ENCODE data around the gene LONP2.

Gene LONP2

GRCh38 chr16:48383009-48383876 is 139.1 kb downstream of the LONP2 start:
- H3K4me3 ChIP-seq (ENCODE audit: low read depth, low read length), result peak overlapping the region; percentile 72
- no peak for TF ChIP-seq CTCF (IDR thresholded peaks at IDR 0.05; ENCODE audit: low read depth, low read length)

GRCh38 chr16:48383877-48384519 is 139.9 kb downstream of the LONP2 start:
- TF ChIP-seq CTCF (IDR thresholded peaks at IDR 0.05; ENCODE audit: low read depth, low read length), result no peak
- peak overlapping the region; percentile 72 for H3K4me3 ChIP-seq (ENCODE audit: low read depth, low read length)

- TF ChIP-seq CTCF (IDR thresholded peaks at IDR 0.05; ENCODE audit: low read depth, low read length), result no peak
- peak overlapping the region; percentile 72 for H3K4me3 ChIP-seq (ENCODE audit: low read depth, low read length)
These were observed 140.6 kb downstream of the LONP2 start for GRCh38 chr16:48384520-48385252.

- H3K4me3 ChIP-seq (ENCODE audit: low read depth, low read length), result peak within 1 kb of the TSS; percentile 80
- TF ChIP-seq CTCF (IDR thresholded peaks at IDR 0.05; ENCODE audit: low read depth, low read length), result no peak
These were observed 141.4 kb downstream of the LONP2 start, which contains the start of gene SIAH1 for GRCh38 chr16:48385253-48386150. TSS of gene SIAH1 (minus strand) at chr16:48385413. CDS start at chr16:48362428, 22,985 bp downstream.

GRCh38 chr16:48386559-48387312 is 142.6 kb downstream of the LONP2 start:
- TF ChIP-seq CTCF (IDR thresholded peaks at IDR 0.05; ENCODE audit: low read depth, low read length), result no peak

GRCh38 chr16:48392407-48392806 is 148.3 kb downstream of the LONP2 start:
- H3K4me3 ChIP-seq (ENCODE audit: low read depth, low read length), result no peak overlapping the region

More at GRCh38 chr16:48386559-48387312, 142.6 kb downstream of the LONP2 start:
- no peak overlapping the region for H3K4me3 ChIP-seq (ENCODE audit: low read depth, low read length)

More at GRCh38 chr16:48392407-48392806, 148.3 kb downstream of the LONP2 start:
- TF ChIP-seq CTCF (IDR thresholded peaks at IDR 0.05; ENCODE audit: low read depth, low read length), result no peak
